BLaER1 (cell line): Measurements from ENCODE around the gene OTC.

Experiments
- H3K27ac ChIP-seq: shearing (Covaris generic); formaldehyde crosslinking; 2 replicates; pipeline ENCODE4 v1.8.1; 2022
- H3K27me3 ChIP-seq: shearing (Covaris generic); formaldehyde crosslinking; 2 replicates; pipeline ENCODE4 v1.8.1; 2022
- H3K36me3 ChIP-seq: shearing (Covaris generic); formaldehyde crosslinking; 2 replicates; pipeline ENCODE4 v1.8.1; 2022
- H3K4me1 ChIP-seq: shearing (Covaris generic); formaldehyde crosslinking; 2 replicates; pipeline ENCODE4 v1.8.1; 2022
- H3K4me2 ChIP-seq: shearing (Covaris generic); formaldehyde crosslinking; 2 replicates; pipeline ENCODE4 v1.8.1; 2022
- H3K4me3 ChIP-seq: shearing (Covaris generic); formaldehyde crosslinking; 2 replicates; pipeline ENCODE4 v1.8.1; 2022
- H3K9ac ChIP-seq: shearing (Covaris generic); formaldehyde crosslinking; 2 replicates; pipeline ENCODE4 v1.8.1; 2022
- H3K9me3 ChIP-seq: shearing (Covaris generic); formaldehyde crosslinking; 2 replicates; pipeline ENCODE4 v1.8.1; 2022
- H4K20me1 ChIP-seq: shearing (Covaris generic); formaldehyde crosslinking; 2 replicates; pipeline ENCODE4 v1.8.1; 2022
- Cebpa-rat ChIP-seq: shearing (Covaris generic); IDR thresholded peaks from 2 replicates; pipeline ENCODE4 v1.8.1; 2022

The OTC gene

GRCh38 chrX:38452603-38453002 lies 100.2 kb downstream of the OTC start:
- no peaks in the 10 kb centered on the region for H3K36me3 ChIP-seq
- no peaks in the 10 kb centered on the region for H3K4me1 ChIP-seq
- no peak overlapping the region for H3K27ac ChIP-seq
- H4K20me1 ChIP-seq, result no peaks in the 10 kb centered on the region
- no peak overlapping the region for H3K4me2 ChIP-seq
- H3K9me3 ChIP-seq, result no peaks in the 10 kb centered on the region
- no peak overlapping the region for H3K9ac ChIP-seq
- no peak overlapping the region for H3K4me3 ChIP-seq
- no peak for TF ChIP-seq Cebpa-rat
- no peaks in the 10 kb centered on the region for H3K27me3 ChIP-seq

DNA sequence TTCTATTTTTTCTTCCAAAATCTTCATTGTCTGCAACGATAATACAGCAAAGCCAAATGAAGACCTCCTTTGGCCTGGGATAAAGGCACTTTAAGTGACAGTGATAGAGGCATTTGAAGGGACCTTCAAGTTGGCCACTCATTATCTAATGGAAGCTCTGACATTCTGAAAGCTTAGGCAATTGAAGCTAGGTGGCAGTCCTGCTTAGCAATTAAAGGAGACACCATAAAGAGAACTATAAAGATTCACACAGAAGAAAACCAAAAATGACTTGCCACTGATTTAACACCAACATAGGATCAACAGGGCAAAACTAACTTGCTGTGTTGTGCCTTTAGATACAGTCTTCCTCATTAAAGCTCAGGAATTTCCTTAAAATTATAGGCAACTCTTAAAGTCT lies 105.7 kb downstream of the OTC start:
- H4K20me1 ChIP-seq, result no peaks in the 10 kb centered on the region
- H3K27me3 ChIP-seq, result no peaks in the 10 kb centered on the region
- TF ChIP-seq Cebpa-rat, result no peak
- H3K36me3 ChIP-seq, result no peaks in the 10 kb centered on the region
- no peak overlapping the region for H3K4me3 ChIP-seq
- no peak overlapping the region for H3K4me2 ChIP-seq
- H3K27ac ChIP-seq, result no peak overlapping the region
- no peak overlapping the region for H3K9ac ChIP-seq
- H3K4me1 ChIP-seq, result no peaks in the 10 kb centered on the region
- H3K9me3 ChIP-seq, result peaks cover 12% of the 10 kb centered on the region

DNA sequence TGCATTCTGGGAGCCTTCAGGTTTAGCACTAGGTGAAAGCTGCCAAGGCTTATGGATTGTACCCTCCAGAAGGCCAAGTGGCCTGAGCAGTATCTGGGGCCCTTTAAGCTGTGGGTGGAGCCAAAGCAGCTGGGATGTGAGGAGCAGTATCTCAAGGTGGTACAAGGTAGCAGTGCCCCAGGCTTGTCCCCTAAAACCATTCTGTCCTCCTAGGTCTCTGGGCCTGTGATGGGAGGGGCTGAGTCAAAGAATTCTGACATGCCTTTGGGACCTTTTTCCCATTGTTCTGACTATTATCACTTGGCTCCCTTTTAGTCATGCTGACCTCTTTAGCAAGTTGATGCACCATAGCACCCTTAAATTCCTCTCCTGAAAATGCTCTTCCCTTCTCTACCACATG lies 109.9 kb downstream of the OTC start:
- H3K4me2 ChIP-seq, result no peak overlapping the region
- H3K9me3 ChIP-seq, result peaks cover 12% of the 10 kb centered on the region
- no peak overlapping the region for H3K9ac ChIP-seq
- no peak overlapping the region for H3K4me3 ChIP-seq
- no peaks in the 10 kb centered on the region for H4K20me1 ChIP-seq
- H3K27me3 ChIP-seq, result no peaks in the 10 kb centered on the region
- no peaks in the 10 kb centered on the region for H3K4me1 ChIP-seq
- no peak for TF ChIP-seq Cebpa-rat
- H3K36me3 ChIP-seq, result no peaks in the 10 kb centered on the region
- no peak overlapping the region for H3K27ac ChIP-seq

DNA sequence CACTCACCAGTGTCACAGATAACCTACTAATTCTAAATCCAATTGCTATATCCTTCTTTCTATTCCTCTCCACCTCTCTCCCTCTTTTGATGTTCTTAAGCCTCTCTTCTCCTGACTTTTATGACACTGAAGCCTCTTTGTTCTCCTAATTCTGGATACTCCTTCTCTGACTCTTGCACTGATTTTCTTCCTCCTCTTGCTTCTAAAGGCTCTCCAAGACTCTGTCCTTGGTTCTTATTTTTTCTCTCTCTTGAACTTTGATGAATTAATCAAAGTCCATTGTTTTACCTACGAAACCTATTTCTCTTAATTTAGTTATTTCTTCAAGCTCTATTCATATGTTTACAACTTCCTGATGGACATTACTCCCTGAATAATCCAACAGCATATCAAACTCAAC lies 113.3 kb downstream of the OTC start:
- no peaks in the 10 kb centered on the region for H3K36me3 ChIP-seq
- H3K9ac ChIP-seq, result no peak overlapping the region
- no peaks in the 10 kb centered on the region for H4K20me1 ChIP-seq
- H3K4me1 ChIP-seq, result no peaks in the 10 kb centered on the region
- H3K4me3 ChIP-seq, result no peak overlapping the region
- no peaks in the 10 kb centered on the region for H3K27me3 ChIP-seq
- peaks cover 12% of the 10 kb centered on the region for H3K9me3 ChIP-seq
- no peak for TF ChIP-seq Cebpa-rat
- no peak overlapping the region for H3K4me2 ChIP-seq
- no peak overlapping the region for H3K27ac ChIP-seq

DNA sequence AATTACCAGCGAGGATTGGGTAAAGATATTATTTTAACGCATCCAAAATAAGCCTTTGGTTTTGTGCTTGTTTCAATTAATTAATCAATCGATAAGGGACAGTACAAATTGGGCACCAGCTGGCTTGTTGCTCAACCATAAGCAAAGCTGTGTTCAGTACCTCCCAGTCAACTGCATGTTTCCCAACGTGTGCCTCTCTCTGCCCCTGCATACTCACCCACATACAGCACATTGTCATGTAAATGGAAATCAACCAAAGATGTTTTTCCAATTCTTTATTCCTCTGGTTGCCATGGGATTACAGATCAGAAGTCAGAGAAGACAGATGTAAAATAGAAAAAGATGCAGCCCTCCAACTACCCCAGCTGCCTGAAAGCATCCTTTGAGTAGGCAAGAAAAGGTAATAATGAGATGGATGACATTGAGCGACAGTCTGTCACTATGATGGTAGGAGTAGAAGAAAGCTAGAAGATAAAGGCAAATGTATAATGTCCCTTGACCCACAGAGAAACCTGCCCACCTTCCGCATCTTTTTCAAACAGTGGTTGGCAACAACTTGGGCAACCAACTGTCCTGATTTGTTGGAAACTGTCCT lies 116.3 kb downstream of the OTC start:
- TF ChIP-seq Cebpa-rat, result no peak
- no peaks in the 10 kb centered on the region for H4K20me1 ChIP-seq
- H3K27me3 ChIP-seq, result no peaks in the 10 kb centered on the region
- no peaks in the 10 kb centered on the region for H3K36me3 ChIP-seq
- no peaks in the 10 kb centered on the region for H3K9me3 ChIP-seq
- no peak overlapping the region for H3K4me2 ChIP-seq
- H3K27ac ChIP-seq, result no peak overlapping the region
- H3K9ac ChIP-seq, result no peak overlapping the region
- H3K4me1 ChIP-seq, result no peaks in the 10 kb centered on the region
- H3K4me3 ChIP-seq, result no peak overlapping the region
